OCI-LY3 (cell line): ENCODE results near the gene PDCD4.

Experiments used
- EZH2phosphoT487 ChIP-seq: fragments of 200-600 bp; shearing (Covaris generic); IDR thresholded peaks from 2 replicates; pipeline ENCODE4 v1.6.1; 2018; ENCODE audit warnings: antibody characterized with exemption, mixed run types, low read depth
- TF ChIP-seq, protein P1 (sequence below): fragments of 200-600, 300-600 bp; sonication (generic); IDR thresholded peaks from 2 replicates; pipeline ENCODE4 v1.5.1; 2014; ENCODE audit warnings: antibody characterized with exemption, low read length, low read depth

GRCh38 chr10:110865186-110865808 lies 6.4 kb upstream of the PDCD4 start:
- TF ChIP-seq, protein P1, sequence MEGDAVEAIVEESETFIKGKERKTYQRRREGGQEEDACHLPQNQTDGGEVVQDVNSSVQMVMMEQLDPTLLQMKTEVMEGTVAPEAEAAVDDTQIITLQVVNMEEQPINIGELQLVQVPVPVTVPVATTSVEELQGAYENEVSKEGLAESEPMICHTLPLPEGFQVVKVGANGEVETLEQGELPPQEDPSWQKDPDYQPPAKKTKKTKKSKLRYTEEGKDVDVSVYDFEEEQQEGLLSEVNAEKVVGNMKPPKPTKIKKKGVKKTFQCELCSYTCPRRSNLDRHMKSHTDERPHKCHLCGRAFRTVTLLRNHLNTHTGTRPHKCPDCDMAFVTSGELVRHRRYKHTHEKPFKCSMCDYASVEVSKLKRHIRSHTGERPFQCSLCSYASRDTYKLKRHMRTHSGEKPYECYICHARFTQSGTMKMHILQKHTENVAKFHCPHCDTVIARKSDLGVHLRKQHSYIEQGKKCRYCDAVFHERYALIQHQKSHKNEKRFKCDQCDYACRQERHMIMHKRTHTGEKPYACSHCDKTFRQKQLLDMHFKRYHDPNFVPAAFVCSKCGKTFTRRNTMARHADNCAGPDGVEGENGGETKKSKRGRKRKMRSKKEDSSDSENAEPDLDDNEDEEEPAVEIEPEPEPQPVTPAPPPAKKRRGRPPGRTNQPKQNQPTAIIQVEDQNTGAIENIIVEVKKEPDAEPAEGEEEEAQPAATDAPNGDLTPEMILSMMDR: no peak
- TF ChIP-seq EZH2phosphoT487: no peak
